NCI-H146 treated with DMSO at 0.1 percent for 48 hours (cell line): ENCODE results near the gene BCAS3.

Experiments
- DNase-seq: peaks from one replicate; lab custom pipeline; 2025; ENCODE audit not compliant: unreplicated experiment; lab: John Stamatoyannopoulos, UW

The BCAS3 gene

GRCh38 chr17:61183793-61184192, 506.1 kb downstream of the BCAS3 start:
- DNase-seq, result no peak

- DNase-seq, result no peak
Measured at GRCh38 chr17:61185385-61185784, 507.7 kb downstream of the BCAS3 start.

GRCh38 chr17:61187038-61187437, 509.4 kb downstream of the BCAS3 start:
- no peak for DNase-seq

- no peak for DNase-seq
Measured at GRCh38 chr17:61188081-61188480, 510.4 kb downstream of the BCAS3 start.

GRCh38 chr17:61189968-61190367, 512.3 kb downstream of the BCAS3 start:
- DNase-seq, result no peak

GRCh38 chr17:61196302-61196704, 518.7 kb downstream of the BCAS3 start:
- no peak for DNase-seq

- DNase-seq, result no peak
Measured at GRCh38 chr17:61196799-61197198, 519.1 kb downstream of the BCAS3 start.

GRCh38 chr17:61199431-61200338, 522.0 kb downstream of the BCAS3 start:
- DNase-seq, result no peak

DNA sequence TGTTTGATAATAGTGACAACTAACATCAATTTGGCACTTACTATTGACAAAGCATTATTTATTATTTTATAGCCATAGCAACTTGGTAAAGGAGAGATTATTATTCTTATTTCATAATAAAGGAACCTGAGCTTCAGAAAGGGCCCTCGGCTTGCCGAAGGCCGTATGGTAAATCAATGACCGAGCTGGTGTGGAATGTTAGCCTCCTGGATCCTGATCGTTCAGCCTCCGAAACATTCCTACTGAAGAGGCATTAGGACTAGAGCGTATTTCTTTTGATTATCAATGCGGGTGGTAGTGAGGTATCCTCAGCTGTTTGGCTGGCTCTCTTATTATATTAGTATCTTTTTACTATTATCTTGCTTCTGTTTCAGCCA, 522.7 kb downstream of the BCAS3 start:
- no peak for DNase-seq

DNA sequence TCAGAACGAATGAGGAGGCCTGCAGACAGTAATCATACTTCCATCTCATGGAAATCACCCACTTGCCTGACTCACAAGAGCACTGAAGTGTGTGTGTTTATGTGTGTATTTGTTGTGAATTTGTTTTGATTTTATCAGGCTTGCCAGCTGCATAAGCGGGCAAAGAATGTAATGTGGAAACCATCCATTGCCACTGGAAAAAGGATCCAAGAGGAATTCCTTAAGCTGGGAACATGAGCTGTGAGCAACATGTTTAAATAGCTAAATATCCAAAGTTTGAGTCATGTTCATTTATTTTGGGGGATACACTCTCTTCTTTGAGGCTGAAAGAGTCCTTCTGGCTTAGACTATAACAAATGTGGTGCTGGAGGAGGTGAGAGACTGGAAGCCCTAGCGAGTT, 523.6 kb downstream of the BCAS3 start:
- DNase-seq, result no peak

- no peak for DNase-seq
Measured at GRCh38 chr17:61202564-61202963, 524.9 kb downstream of the BCAS3 start.

DNA sequence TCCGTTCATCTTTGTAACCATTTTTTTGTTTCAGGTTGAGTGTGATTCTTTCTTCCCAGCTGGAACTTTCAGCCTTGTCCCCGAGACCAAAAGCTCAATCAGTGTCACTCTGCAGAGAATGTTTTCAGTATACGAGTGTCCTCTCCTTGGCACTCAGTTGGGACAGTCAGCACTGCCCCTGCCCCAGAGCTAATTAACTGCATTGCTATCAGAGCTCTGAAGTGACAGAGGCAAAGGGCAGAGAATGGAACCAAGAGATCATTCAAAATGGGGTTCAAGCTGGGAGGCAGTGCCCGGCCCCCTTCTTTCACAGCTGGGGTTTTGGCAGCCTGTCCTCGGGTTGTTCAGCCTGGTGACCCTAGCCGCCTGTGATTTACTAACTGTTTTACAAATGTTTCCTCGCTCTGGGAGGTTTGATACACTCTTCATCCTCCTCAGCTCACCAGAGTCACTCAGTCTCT, 526.0 kb downstream of the BCAS3 start:
- no peak for DNase-seq

- DNase-seq, result no peak
Measured at GRCh38 chr17:61204456-61204855, 526.8 kb downstream of the BCAS3 start.

- no peak for DNase-seq
Measured at GRCh38 chr17:61205401-61205800, 527.8 kb downstream of the BCAS3 start.

DNA sequence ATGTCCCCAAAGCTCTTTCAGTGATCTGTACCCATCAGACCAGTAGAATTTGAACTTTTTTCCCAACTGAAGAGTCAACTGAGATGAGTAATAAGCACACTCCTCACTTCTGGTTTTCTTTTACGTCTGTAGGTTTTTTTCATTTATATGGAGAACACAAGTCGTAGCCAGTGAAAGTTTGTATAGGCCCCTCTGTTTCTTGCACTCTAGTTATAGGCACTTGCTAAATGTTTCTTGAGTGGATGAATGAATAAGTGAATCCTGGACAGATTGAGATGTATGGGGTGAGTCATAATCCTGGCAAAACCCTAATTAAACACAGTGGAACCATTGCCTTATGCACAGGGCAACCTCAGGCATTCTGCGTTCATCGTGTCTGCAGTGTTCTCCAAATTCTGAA, 528.3 kb downstream of the BCAS3 start:
- DNase-seq, result no peak

DNA sequence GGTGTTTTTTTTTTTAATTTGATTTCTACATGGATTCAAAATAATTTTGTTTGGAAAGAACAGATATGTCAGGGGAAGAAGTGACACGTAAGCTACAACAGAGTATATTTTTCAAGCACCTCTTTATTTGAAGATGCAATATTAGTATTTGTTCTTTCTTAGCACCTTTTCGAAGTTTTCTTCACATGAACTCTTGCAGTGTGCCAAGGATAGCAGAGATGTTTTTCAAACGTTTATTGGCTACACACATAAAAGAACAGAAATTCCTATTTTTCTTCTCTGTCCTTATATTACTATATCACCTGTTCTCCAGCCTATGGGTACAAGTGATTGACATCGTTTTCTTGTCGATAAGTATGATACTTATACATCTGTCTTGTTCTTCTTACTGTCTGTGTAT, 529.3 kb downstream of the BCAS3 start:
- DNase-seq, result no peak

DNA sequence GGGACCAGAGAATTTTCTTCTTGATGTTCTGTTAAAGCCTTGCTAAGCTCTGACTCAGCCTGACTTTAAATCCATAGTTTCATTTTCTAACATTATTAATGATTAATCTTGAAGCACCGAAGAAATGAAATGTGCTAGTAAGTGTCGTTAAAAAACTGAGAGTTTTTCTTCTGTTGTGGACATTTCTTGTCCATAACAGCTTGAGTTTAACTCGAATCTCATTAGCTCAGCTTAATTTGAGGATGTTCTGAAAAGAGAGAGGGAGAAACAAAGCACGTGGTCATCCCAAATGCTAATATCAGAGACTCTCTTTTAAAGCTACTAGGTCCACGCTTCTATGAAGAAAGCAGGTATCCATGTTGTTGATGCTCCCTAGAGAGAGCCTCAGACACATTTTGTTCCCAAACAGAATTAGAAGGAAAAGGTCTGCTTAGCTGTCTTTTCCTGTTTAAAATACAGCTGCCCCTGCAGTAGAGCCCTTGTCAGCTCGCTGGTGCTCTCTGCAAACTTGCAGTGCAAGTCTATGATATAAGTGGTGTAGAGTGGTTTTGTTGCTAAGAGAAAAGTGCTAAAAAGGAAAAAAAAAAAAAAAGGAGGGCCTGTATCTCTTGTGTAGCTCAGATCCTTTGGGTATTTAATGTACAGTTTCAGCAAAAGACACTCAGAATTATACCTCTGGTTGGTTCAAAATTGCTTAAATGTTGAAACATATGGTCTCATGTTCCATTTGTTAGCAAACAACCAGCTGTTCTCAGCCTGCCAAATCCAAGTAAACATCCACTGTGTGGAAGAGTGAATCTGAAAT, 530.9 kb downstream of the BCAS3 start:
- DNase-seq, result no peak

GRCh38 chr17:61209106-61209439, 531.4 kb downstream of the BCAS3 start:
- DNase-seq, result no peak

- DNase-seq, result no peak
Measured at GRCh38 chr17:61209525-61209924, 531.9 kb downstream of the BCAS3 start.

GRCh38 chr17:61211236-61211635, 533.6 kb downstream of the BCAS3 start:
- no peak for DNase-seq

DNA sequence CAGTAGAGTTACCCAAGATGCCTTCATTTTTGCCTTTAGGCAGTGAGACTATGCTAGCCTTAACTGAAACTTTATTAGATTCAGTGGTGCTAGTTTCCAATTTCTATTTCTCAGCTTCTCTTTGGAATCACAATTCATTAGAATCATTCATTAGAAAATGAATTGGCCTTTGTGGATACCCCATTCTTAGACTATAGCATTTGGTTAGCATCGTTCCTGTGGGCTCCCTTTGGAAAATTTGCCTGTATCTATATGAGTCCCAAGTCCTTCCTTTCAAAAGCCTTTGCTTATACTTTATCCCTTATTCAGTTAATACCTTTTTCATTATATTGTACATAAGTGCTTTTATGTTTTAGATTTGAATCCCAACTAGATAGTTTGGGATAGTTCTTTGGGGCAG, 535.0 kb downstream of the BCAS3 start:
- DNase-seq, result no peak

- no peak for DNase-seq
Measured at GRCh38 chr17:61214753-61215152, 537.1 kb downstream of the BCAS3 start.
